ENCODE data around the gene CDK7. TPM values are rescaled to one million over a fixed set of nuclear protein-coding genes. Genes with fewer than 3 reads are reported as not detected.
"Not testable (repeated sequence)": the region's sequence is repeated elsewhere in the genome, so short reads cannot be mapped to it uniquely, and the experiment has no call there.

CDK7 gene
- total RNA-seq, 1 donor from 2014 or later = 35.4 TPM

DNA sequence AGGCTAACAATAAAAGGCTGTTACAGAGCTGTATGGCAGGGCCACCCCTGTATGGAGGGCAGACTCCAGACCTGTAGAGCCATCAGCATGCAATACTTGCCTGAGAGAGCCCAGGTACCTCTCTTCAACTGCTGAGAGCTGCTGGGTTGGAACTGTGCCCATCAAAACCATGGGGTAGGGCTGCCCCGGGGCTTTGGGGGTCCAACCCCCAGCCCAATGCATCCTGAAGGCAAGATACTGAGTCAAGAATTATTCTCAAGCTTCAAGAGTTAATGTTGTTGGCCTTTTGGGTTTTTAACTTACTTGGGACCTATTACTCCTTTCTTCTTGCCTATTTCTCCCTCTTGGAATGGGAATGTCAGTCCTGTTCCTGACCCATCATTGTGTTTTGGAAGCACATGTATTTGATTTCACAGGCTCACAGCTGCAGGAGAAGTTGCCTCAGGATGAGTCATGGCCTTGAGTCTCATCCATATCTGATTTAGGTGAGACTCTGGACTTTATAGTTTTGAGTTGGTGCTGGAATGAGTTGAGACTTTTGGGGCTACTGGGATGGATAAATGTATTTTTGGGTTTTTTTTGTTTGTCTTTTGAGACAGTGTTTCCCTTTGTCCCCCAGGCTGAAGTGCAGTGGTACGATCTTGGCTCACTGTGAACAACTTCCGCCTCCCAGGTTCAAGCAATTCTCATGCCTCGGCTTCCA lies 21.0 kb upstream of the CDK7 start:
- Mint-ChIP-seq H3K4me3 (ENCODE audit: unreplicated experiment) (no peak overlapping the region), H3K27ac (ENCODE audit: unreplicated experiment) (no peak overlapping the region), H3K4me1 (ENCODE audit: unreplicated experiment) (peaks cover 27% of the 10 kb centered on the region), H3K9me3 (ENCODE audit: unreplicated experiment) (no peaks in the 10 kb centered on the region), H3K36me3 (ENCODE audit: unreplicated experiment) (no peaks in the 10 kb centered on the region), H3K27me3 (ENCODE audit: unreplicated experiment) (no peaks in the 10 kb centered on the region)
- TF ChIP-seq, protein P1, sequence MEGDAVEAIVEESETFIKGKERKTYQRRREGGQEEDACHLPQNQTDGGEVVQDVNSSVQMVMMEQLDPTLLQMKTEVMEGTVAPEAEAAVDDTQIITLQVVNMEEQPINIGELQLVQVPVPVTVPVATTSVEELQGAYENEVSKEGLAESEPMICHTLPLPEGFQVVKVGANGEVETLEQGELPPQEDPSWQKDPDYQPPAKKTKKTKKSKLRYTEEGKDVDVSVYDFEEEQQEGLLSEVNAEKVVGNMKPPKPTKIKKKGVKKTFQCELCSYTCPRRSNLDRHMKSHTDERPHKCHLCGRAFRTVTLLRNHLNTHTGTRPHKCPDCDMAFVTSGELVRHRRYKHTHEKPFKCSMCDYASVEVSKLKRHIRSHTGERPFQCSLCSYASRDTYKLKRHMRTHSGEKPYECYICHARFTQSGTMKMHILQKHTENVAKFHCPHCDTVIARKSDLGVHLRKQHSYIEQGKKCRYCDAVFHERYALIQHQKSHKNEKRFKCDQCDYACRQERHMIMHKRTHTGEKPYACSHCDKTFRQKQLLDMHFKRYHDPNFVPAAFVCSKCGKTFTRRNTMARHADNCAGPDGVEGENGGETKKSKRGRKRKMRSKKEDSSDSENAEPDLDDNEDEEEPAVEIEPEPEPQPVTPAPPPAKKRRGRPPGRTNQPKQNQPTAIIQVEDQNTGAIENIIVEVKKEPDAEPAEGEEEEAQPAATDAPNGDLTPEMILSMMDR (IDR thresholded peaks at IDR 0.05) = no peak
- DNase-seq (ENCODE audit: extremely low spot score, unreplicated experiment) = peak; percentile 65

DNA sequence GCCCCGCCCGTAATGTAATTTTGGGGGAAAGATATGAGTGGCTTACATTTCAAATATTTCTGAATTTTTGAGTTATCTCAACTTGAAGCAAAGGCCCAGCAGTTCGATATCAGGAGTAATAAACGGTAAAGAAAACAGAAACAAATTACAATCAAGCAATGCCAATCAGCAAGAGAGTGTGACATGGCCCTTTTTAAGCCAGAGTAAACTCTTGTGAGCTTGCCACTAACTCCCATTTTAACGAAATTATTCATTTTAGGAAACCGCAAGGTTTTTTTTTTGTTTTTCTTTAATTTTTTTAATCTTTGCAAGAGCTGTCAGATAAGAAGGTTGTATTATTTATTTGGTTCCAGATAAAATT lies 17.6 kb upstream of the CDK7 start:
- H3K27ac Mint-ChIP-seq (ENCODE audit: unreplicated experiment) = no peak overlapping the region
- H3K27me3 Mint-ChIP-seq (ENCODE audit: unreplicated experiment) = no peaks in the 10 kb centered on the region
- TF ChIP-seq, protein P1 (IDR thresholded peaks at IDR 0.05) = no peak
- H3K9me3 Mint-ChIP-seq (ENCODE audit: unreplicated experiment) = no peaks in the 10 kb centered on the region
- H3K4me1 Mint-ChIP-seq (ENCODE audit: unreplicated experiment) = peaks cover 20% of the 10 kb centered on the region
- peak overlapping the region; percentile 96 for H3K4me3 Mint-ChIP-seq (ENCODE audit: unreplicated experiment)
- DNase-seq (ENCODE audit: extremely low spot score, unreplicated experiment) = no peak
- peaks cover 5% of the 10 kb centered on the region for H3K36me3 Mint-ChIP-seq (ENCODE audit: unreplicated experiment)

DNA sequence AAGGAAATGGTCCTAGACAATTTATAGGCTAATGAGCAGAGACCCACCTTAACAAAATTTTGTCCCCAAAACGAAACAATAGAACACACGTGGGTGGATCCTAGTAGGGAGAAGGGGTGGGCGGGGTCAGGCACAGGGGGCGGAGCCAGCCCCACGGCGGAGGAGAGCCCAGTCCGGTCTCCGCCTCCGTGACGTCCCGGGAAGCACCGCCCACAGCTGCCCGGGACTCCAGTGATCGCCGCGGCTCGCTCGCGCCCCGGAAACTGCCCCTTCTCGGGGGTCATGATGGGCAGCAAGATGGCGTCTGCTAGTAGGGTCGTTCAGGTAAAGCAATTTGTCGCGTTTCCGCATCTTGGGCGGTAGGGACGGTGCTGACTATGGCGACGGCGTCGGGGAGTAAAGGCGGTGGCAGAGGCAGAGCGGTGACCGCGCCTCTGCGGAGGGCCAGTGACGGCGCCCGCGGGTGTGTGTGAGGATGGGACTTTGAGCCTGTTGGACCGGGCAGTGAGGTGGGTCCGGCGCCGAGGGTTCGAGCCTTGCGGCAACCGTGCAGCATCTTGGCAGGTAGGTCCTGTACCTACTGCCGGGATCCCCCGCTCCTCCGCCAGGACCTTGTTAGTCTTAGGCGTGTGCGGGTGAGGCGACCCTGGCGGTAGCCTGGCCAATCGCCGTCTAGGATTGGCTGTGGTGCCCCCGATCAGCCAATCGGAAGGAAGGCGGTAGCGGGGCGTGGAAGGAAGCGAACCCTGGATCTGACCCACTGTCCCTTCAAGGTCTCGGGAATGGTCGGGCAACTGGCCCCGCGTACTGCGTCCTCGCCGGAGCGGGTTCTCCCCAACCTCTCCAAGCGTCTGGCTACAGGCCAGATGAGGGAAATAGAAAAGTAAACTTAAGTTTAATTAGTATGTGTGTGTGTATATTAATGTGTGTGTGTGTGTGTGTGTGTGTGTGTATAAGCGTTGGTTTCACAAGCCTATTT lies 16.8 kb upstream of the CDK7 start:
- H3K27ac Mint-ChIP-seq (ENCODE audit: unreplicated experiment) = peak overlapping the region; percentile 95
- TF ChIP-seq, protein P1 (IDR thresholded peaks at IDR 0.05) = peak; percentile 28
- DNase-seq (ENCODE audit: extremely low spot score, unreplicated experiment) = peak; percentile 97
- H3K27me3 Mint-ChIP-seq (ENCODE audit: unreplicated experiment) = no peaks in the 10 kb centered on the region
- H3K36me3 Mint-ChIP-seq (ENCODE audit: unreplicated experiment) = peaks cover 5% of the 10 kb centered on the region
- peaks cover 22% of the 10 kb centered on the region for H3K4me1 Mint-ChIP-seq (ENCODE audit: unreplicated experiment)
- no peaks in the 10 kb centered on the region for H3K9me3 Mint-ChIP-seq (ENCODE audit: unreplicated experiment)
- peak overlapping the region; percentile 96 for H3K4me3 Mint-ChIP-seq (ENCODE audit: unreplicated experiment)

DNA sequence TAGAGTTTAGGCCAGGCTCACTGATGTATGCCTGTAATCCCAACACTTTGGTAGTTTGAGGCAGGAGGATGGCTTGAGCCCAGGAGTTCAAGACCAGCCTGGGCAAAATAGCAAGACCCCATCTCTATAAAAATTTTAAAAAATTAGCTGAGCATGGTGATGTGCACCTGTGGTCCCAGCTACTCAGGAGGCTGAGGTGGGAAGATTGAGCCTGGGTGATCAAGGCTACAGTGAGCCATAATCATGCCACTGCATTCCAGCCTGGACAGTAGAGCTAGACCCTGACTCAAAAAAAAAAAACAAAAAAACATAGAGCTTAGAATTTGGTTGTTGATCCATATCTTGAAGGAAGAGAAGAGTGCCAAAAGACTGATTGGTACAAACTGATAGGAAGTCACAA lies 14.7 kb upstream of the CDK7 start:
- Mint-ChIP-seq H3K27ac (ENCODE audit: unreplicated experiment) (no peak overlapping the region), H3K36me3 (ENCODE audit: unreplicated experiment) (peaks cover 5% of the 10 kb centered on the region), H3K4me1 (ENCODE audit: unreplicated experiment) (peaks cover 19% of the 10 kb centered on the region), H3K9me3 (ENCODE audit: unreplicated experiment) (no peaks in the 10 kb centered on the region), H3K27me3 (ENCODE audit: unreplicated experiment) (no peaks in the 10 kb centered on the region), H3K4me3 (ENCODE audit: unreplicated experiment) (no peak overlapping the region)
- TF ChIP-seq, protein P1 (IDR thresholded peaks at IDR 0.05) = no peak
- DNase-seq (ENCODE audit: extremely low spot score, unreplicated experiment) = no peak

DNA sequence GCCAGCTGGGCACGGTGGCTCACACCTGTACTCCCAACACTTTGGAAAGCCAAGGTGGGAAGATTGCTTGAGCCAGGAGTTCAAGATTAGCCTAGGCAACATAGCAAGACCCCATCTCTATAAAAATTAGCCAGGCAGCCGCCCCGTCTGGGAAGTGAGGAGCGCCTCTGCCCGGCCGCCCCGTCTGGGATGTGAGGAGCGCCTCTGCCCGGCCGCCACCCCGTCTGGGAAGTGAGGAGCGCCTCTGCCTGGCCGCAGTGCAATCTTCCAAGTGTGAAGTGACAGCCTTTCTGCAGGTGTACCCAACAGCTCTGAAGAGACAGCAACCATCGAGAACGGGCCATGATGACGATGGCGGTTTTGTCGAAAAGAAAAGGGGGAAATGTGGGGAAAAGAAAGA lies 14.3 kb upstream of the CDK7 start:
- not testable (repeated sequence) for H3K9me3 Mint-ChIP-seq (ENCODE audit: unreplicated experiment); H3K27ac Mint-ChIP-seq (ENCODE audit: unreplicated experiment); H3K27me3 Mint-ChIP-seq (ENCODE audit: unreplicated experiment); H3K4me3 Mint-ChIP-seq (ENCODE audit: unreplicated experiment); H3K36me3 Mint-ChIP-seq (ENCODE audit: unreplicated experiment)
- DNase-seq (ENCODE audit: extremely low spot score, unreplicated experiment) = peak; percentile 49
- peaks cover 19% of the 10 kb centered on the region for H3K4me1 Mint-ChIP-seq (ENCODE audit: unreplicated experiment)

DNA sequence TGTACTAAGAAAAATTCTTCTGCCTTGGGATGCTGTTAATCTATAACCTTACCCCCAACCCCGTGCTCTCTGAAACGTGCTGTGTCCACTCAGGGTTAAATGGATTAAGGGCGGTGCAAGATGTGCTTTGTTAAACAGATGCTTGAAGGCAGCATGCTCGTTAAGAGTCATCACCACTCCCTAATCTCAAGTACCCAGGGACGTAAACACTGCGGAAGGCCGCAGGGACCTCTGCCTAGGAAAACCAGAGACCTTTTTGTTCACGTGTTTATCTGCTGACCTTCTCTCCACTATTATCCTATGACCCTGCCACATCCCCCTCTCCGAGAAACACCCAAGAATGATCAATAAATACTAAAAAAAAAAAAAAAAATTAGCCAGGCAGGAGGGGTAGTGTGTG lies 13.9 kb upstream of the CDK7 start:
- not testable (repeated sequence) for H3K27me3 Mint-ChIP-seq (ENCODE audit: unreplicated experiment); H3K36me3 Mint-ChIP-seq (ENCODE audit: unreplicated experiment); H3K27ac Mint-ChIP-seq (ENCODE audit: unreplicated experiment); H3K9me3 Mint-ChIP-seq (ENCODE audit: unreplicated experiment); H3K4me3 Mint-ChIP-seq (ENCODE audit: unreplicated experiment)
- peaks cover 19% of the 10 kb centered on the region for H3K4me1 Mint-ChIP-seq (ENCODE audit: unreplicated experiment)
- peak; percentile 30 for DNase-seq (ENCODE audit: extremely low spot score, unreplicated experiment)

All from osteocyte (in vitro differentiated cells).